Choroid plexus epithelial cell (primary cell): ENCODE results near the gene CRYBG3.

Source experiments
- DNase-seq: peaks from one replicate; pipeline ENCODE4 v3.0.0-alpha.2; 2010; ENCODE audit warnings: low read depth
- H3K4me3 ChIP-seq: 2 replicates; pipeline ENCODE4 v1.5.1; 2011; ENCODE audit warnings: low read depth, mild to moderate bottlenecking, control low read depth, low read length, moderate library complexity
- CTCF ChIP-seq: conservative IDR thresholded peaks from 2 replicates; pipeline ENCODE4 v1.5.1; 2011; ENCODE audit warnings: low read depth, mild to moderate bottlenecking, control low read depth, inconsistent platforms, low read length, moderate library complexity

CRYBG3 gene

GRCh38 chr3:97958396-97958795, 136.6 kb downstream of the CRYBG3 start:
- TF ChIP-seq CTCF = no peak
- H3K4me3 ChIP-seq = no peak overlapping the region
- peak; percentile 42 for DNase-seq

GRCh38 chr3:97958796-97959195, 137.0 kb downstream of the CRYBG3 start:
- no peak for DNase-seq
- no peak overlapping the region for H3K4me3 ChIP-seq
- TF ChIP-seq CTCF = no peak

DNA sequence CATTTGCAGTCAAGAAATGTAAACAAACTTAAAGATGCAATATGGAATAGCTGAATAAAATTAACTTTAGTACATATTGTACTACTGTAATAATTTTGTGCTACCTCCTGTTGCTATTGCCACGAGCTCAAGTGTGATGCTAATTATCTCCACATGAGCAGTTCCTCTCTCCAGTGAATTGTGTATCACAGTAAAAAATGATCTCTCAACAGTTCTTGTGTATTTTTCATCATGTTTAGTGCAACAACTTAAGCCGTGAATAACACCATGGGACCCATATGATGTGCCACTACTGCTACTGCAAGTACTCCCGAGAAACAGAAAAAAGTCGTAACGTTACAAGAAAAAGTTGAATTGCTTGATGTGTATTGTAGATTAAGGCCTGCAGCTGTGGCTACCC, 138.1 kb downstream of the CRYBG3 start:
- TF ChIP-seq CTCF = no peak
- H3K4me3 ChIP-seq = no peak overlapping the region
- DNase-seq = no peak

GRCh38 chr3:97960551-97960950, 138.7 kb downstream of the CRYBG3 start:
- TF ChIP-seq CTCF = no peak
- no peak for DNase-seq
- H3K4me3 ChIP-seq = no peak overlapping the region

DNA sequence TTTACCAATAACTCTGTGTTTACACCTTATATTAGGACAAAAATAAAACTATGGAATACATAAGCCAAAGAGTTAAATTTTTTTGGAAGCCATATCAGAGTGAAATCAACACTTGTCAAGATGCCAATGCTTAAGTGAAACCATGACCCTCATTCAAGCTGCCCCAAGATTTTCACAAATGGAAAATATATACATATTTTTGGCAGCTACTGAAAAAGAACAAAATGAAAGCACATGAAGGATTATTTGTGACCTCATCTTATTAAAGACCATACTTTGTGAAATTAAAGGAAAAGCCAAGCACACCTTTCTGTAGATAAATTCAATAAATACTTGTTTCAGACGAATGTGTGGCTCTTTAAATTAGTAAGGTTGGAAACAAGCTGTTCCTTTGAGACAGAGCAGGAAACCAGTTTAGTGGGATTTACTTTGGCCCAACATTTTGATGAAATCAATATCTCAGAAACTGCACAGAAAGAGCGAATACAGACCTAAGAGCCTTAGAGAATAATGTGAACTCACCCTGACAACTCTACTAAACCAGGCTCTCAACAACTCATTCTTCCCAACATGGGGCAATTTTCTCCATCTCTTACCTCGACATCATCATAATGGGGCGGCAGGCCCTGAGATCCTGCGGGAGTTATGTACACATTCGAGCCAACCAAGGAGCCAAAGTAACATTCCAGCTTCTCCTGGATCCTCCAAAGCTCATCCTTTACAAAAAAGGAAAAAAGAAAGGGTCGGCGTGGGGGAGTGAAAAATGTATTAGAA, 139.4 kb downstream of the CRYBG3 start:
- DNase-seq = no peak
- H3K4me3 ChIP-seq = no peak overlapping the region
- no peak for TF ChIP-seq CTCF

- no peak for DNase-seq
- peak; percentile 30 for TF ChIP-seq CTCF
- H3K4me3 ChIP-seq = no peak overlapping the region
Measured at GRCh38 chr3:97967966-97968365, 146.2 kb downstream of the CRYBG3 start.

DNA sequence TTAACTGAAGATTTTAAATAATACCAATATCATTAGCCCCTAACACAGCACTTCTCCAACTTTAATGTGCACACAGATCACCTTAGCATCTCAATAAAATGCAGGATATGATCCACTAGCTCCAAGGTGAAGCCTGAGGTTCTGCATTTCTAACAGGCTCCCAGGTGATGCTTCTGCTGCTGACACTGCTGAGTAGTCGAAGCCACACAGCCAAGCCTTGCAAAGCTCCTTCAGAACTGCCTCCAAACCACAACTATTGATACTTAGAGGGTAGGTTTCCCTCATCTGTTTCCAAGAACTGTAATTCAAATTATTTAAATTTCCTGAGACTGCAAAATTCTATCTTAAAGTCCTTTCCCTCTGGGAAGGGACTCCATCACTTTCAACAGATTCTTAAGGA, 146.6 kb downstream of the CRYBG3 start:
- no peak for TF ChIP-seq CTCF
- no peak for DNase-seq
- H3K4me3 ChIP-seq = no peak overlapping the region
